HG03432 (cell line): Measurements from ENCODE around the gene GP1BA.
"Not testable (repeated sequence)": the region's sequence is repeated elsewhere in the genome, so short reads cannot be mapped to it uniquely, and the experiment has no call there.

Experiments used
- ATAC-seq: cut with Tn5 transposase; IDR thresholded peaks from one replicate; pipeline ENCODE4 v1.9.1; 2021; ENCODE audit warnings: mild to moderate bottlenecking, moderate library complexity; ENCODE audit not compliant: unreplicated experiment

GP1BA gene

GRCh38 chr17:4901108-4901647 lies 30.9 kb upstream of the GP1BA start:
- ATAC-seq, result no peak

DNA sequence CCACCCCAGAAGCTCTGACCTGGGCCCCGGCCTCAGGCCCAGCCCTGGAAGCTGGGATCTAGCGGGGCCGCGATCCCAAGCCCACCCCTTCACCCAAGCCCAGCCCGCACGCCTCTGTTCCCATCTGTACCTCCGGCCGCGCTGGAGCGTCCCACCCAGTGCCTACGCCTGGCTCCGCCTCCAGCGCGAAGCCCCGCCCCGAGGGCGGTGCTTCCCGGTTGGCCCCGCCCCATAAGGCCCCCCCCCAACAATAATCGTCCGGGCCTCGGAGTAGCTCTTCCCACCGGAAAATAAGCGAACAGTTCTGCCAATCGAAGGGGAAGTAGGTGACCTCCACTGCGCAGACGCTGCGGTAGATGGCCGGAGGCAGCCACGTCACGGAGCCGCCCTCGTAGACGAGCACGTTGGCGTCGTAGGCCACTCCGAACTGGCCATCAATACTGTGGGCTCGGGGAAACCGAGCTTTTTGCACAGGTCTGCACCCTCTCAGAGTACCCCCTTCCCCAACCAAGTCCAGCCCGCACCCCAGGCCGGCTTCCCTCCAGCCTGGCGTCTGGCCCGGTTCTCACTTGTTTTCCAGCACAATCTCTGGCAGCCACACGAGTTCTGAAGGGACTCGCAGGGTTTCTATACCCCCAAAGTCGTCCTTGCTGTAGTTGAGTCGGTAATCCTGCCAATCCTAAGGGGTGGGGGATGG lies 30.3 kb upstream of the GP1BA start:
- no peak for ATAC-seq

DNA sequence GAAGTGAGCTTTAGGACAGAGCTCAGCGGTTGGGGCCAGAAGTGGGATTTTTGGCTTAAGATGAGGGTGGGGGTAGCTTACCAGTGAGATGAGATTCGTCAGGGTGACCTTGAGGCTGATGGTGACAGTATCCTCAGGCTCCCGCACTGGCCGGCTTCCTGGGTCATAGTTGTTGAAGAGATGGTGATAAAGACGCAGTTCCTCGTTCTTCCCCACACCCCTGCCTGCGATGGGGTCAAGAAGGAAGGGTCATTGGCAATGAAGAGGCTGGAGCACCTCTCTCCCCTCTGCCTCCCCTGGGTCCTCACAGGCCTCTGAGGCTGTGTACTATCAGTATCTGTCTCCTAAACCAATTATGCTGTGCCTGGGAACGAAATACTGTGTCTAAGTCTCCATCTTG lies 29.5 kb upstream of the GP1BA start:
- no peak for ATAC-seq

DNA sequence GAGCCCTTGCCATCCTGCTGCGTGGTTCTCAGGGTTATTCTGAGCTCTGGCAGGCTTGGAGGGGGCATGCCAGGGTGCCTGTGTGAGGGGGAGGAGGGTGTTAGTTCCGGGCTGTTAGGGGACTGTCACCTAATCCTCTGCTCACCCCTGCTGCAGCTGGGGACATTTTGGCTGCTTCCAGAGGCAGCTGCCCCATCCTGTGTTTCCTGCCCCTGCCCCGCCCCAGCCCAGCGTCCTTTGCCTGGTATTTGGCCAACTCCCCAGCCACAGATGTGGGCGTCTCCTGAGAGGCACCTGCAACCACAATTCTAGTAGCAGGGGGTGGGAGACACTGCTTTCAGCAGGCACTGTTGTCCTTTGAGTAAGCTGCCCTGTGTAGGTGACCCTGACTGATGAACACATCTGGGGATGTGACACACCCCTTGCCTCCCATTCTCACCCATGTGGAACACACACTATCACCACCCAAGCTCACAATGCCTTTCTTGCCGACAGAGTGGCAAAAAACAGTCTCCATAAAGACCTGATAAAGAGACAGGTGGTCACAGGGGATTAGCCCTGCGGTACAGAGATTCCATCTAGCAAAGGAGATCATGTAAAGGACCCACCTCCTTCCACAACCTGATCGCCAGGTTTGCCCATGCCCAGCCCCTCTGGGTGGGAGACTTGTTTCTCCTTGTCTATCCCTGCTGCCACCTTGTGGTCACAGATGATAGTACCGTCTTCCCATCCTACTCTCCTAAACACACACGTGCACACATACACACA lies 28.8 kb upstream of the GP1BA start, which contains the start of gene CHRNE:
Gene CHRNE, minus strand, starts transcription at position 48 of the 768 bp plus-strand sequence. Its CDS starts 35 bp downstream, at position 13.
- no peak for ATAC-seq

GRCh38 chr17:4906642-4907041 lies 25.4 kb upstream of the GP1BA start:
- not testable (repeated sequence) for ATAC-seq

DNA sequence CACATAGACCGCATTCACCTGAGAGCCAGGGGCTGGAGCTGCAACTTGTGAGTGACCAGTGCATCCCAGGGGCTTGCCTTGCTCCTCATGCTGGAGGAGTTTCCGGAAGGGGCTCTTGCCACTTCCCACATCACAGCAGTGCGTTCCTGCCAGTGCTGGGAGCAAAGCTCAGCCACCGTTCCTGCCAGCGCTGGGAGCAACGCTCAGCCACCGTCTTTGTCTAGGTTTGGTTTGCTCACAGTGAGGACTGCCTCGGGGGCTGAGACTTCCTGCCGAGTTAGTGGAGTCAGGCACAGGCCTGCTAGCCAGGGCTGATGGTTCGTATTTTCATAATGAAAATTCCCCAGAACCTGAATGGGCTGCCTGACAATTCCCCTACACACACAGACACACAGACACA lies 23.8 kb upstream of the GP1BA start:
- no peak for ATAC-seq

DNA sequence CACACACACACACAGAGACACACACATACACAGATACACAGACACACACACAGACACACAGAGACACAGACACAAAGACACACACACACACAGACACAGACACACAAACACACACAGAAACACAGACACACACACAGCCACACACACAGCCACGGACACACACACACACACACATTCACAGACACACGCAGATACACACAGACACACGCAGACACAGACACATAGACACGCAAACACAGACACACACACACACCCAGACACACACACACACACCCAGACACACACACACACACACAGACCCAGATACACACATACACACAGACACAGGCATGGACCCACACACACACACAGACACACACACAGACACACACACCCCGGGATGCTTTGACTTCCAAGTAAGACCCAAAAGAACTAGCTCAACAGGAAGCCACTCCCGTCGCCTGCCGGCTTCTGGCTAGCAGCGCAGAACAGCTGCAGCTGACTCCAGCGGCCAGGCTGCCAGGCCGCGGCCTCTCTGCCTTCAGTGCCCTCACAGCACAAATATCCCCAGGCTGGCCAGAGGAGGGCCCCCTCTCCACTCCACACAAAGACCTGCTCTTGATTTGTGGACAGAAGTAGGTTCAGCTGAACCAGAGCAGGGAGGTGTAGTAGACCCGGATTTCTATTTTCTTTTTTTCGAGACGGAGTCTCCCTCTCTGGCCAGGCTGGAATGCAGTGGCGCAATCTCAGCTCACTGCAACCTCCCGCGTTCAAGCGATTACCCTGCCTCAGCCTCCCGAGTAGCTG lies 23.2 kb upstream of the GP1BA start:
- ATAC-seq, result no peak

GRCh38 chr17:4913994-4914393 lies 18.1 kb upstream of the GP1BA start:
- ATAC-seq, result no peak

GRCh38 chr17:4914551-4914950 lies 17.5 kb upstream of the GP1BA start:
- not testable (repeated sequence) for ATAC-seq

DNA sequence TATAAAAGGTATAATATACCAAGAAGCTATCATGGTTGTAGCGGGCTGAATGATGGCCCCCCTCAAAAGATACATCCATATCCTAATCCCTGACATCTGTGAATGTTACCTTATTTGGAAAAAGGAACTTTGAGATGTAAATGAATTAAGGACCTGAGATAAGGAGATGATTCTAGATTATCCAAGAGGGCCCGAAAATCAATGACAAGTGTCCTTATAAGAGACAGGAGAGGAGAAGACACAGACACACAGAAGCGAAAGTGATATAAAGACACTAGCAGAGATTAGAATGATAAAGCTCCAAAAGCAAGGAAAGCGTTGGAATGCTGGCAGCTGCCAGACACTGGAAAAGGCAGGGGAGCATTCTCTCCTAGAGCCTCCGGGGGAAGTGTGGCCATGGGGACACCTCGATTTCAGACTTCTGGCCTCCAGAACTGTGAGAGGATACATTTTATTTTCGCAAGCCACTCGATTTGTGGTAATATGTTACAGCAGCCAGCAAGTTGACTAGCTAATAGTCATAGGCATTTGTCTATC lies 12.5 kb upstream of the GP1BA start:
- no peak for ATAC-seq

- ATAC-seq, result no peak
Observed at GRCh38 chr17:4920351-4921048, 11.6 kb upstream of the GP1BA start.

DNA sequence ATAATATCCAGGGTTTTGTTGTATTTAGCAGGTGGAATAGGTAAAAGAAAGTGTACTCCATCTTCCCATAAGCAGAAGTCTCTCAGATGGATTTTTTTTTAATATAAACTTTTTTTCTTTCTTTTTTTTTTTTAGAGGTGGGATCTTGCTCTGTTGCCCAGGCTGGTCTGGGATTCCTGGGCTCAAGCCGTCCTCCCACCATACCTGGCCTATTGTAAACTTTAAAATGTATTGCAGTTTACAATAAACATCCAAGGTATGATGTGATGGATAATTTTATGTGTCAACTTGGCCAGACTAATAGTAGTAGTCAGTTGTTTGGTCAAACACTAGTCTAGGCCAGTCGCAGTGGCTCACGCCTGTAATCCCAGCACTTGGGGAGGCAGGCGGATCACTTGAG lies 10.8 kb upstream of the GP1BA start:
- no peak for ATAC-seq

- not testable (repeated sequence) for ATAC-seq
Observed at GRCh38 chr17:4926577-4927335, 5.3 kb upstream of the GP1BA start.

- no peak for ATAC-seq
Observed at GRCh38 chr17:4928881-4929280, 3.2 kb upstream of the GP1BA start.

- no peak for ATAC-seq
Observed at GRCh38 chr17:4932756-4933155, 679 bp downstream of the GP1BA start.

DNA sequence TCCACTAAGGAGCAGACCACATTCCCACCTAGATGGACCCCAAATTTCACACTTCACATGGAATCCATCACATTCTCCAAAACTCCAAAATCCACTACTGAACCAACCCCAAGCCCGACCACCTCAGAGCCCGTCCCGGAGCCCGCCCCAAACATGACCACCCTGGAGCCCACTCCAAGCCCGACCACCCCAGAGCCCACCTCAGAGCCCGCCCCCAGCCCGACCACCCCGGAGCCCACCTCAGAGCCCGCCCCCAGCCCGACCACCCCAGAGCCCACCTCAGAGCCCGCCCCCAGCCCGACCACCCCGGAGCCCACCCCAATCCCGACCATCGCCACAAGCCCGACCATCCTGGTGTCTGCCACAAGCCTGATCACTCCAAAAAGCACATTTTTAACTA lies 1.6 kb downstream of the GP1BA start:
- no peak for ATAC-seq

- ATAC-seq, result no peak
Observed at GRCh38 chr17:4934173-4934979, 2.3 kb downstream of the GP1BA start.

DNA sequence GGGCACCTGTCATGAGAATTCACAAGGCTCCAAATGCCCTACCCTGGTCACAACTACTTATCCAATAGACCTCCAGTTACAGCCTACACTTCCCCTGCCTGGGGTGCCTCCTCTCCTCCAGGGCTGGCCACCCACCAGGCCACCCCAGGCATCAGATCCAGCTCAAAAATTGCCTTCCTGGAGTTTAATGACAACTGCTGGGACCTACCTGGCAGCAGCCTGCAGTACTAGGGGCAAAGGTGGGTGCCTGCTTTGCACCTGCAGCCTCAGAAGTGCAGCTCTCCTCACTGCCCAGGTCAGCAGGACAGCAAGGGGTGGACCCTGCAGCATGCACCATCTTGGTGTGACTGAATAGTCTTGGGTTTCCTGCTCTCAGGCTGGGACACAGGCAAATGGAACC lies 3.6 kb downstream of the GP1BA start:
- no peak for ATAC-seq

GRCh38 chr17:4936436-4936835 lies 4.4 kb downstream of the GP1BA start:
- ATAC-seq, result no peak
